Omental fat pad (tissue), 4 donors: ENCODE results near the gene PGS1. TPM values are rescaled to one million over a fixed set of nuclear protein-coding genes. Genes with fewer than 3 reads are reported as not detected.

Experiments
- ATAC-seq: fragments of 150-250 bp; one replicate; pipeline ENCODE4 v1.9.1; 2016; ENCODE audit warnings: mild to moderate bottlenecking, moderate library complexity; ENCODE audit not compliant: low FRiP score
- DNase-seq: peaks from one replicate; pipeline ENCODE4 v3.0.0-alpha.2; 2019; ENCODE audit warnings: low spot score
- total RNA-seq, 4 donors: library from RNA; depleted of rRNA; stranded (reverse); fragments of >200 nt; gene quantifications; one replicate each; pipeline ENCODE4 v1.1.0, GENCODE V29; 2016
- TF ChIP-seq, protein P1 (sequence below), 3 donors: fragments of 450-650 bp; IDR thresholded peaks; one replicate each; pipeline ENCODE4 v1.5.1; 2016 to 2017; ENCODE audit warnings: antibody characterized with exemption in 3 of 3, mild to moderate bottlenecking in 3 of 3, moderate library complexity in 2 of 3

The PGS1 gene
- total RNA-seq, 4 donors from 2014 or later: 25.8 to 97.2 (median 70.2) TPM

DNA sequence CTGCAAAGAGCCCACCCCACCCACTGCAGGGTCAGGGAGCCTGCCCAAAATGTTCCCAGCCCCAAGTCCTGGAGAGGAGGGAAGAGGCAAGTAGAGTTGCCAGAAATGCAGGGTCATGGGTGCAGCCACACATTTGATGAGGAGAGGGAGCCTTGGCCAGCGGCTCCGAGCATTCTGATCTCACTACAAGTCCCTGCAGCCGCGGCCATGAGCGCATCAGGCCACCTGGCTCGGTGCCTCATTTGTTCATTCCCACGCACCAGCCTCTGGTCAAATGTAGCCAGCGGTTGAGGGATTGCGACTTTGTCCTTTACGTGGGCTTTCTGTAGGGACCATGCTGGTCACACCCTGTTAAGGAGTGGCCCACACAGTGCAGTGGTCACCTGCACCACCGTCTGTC, 48.7 kb downstream of the PGS1 start:
- TF ChIP-seq, protein P1, sequence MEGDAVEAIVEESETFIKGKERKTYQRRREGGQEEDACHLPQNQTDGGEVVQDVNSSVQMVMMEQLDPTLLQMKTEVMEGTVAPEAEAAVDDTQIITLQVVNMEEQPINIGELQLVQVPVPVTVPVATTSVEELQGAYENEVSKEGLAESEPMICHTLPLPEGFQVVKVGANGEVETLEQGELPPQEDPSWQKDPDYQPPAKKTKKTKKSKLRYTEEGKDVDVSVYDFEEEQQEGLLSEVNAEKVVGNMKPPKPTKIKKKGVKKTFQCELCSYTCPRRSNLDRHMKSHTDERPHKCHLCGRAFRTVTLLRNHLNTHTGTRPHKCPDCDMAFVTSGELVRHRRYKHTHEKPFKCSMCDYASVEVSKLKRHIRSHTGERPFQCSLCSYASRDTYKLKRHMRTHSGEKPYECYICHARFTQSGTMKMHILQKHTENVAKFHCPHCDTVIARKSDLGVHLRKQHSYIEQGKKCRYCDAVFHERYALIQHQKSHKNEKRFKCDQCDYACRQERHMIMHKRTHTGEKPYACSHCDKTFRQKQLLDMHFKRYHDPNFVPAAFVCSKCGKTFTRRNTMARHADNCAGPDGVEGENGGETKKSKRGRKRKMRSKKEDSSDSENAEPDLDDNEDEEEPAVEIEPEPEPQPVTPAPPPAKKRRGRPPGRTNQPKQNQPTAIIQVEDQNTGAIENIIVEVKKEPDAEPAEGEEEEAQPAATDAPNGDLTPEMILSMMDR (IDR thresholded peaks at IDR 0.05): no peak
- DNase-seq (no peak), ATAC-seq (no peak)

DNA sequence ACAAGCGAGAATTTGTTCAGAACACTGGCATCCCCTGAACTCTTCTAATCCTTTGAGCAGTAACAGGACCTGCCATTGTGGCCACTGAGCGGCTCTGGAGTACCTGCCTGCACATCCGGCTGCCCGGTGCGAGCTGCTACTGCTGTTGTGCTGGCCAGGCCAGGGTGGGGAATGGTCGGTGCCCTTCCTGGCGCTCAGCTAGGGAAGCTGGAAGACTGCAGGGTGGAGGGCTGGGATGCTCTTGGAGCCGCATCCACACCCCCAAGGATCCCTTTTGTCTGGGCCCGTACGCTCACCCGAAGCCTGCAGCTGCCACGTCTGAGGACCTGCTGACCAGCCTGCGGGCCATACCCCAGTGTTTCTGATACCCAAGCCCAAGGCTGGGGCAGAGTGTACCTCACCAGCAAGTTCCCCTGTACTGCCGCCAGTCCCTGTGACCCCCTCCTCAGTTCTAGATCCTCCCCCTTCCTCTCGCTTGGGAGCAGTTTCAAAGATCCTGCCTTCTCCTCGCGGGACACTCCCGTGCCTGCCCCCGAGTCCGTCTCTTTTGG, 49.7 kb downstream of the PGS1 start:
- TF ChIP-seq, protein P1 (IDR thresholded peaks at IDR 0.05): no peak
- DNase-seq (no peak), ATAC-seq (no peak)

DNA sequence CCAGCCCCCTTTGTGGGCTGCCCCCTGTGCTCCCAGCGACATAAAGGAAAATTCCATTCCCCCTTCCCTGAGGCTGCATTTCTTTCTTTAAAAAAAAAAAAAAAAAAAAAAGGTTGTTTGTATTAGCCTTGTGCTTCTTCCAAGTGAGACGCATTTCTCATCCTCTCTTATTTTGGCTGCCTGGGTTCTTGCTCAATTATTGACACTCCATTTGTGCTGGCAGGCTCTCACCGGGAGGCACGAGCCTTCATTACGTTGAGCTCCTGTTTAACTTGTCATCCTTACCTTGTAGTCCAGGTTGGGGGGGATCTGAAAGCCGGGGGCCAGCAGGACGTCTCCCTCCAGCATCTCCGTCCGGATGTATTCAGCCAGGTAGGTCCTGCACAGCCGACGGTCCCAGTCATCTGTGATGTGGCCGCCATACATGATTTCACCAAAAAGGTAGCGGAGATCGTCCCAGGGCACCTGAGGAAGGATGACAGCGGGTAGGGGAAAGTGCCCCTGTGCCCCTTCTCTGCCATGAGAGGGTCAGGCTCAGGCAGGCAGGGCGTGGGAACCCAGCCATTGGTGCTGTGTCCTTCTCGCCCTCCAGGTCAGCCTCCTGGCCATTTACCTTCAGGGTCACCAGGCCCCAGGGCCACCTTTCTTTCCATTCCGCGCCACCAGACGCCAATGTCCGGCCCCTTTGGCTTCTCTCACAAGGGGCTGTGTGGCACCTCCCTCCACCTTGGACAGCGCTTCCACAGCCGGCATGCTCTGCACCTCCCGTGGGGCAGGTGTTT, 50.6 kb downstream of the PGS1 start:
- ATAC-seq: no peak
- TF ChIP-seq, protein P1 (IDR thresholded peaks at IDR 0.05): no peak
- DNase-seq: no peak

DNA sequence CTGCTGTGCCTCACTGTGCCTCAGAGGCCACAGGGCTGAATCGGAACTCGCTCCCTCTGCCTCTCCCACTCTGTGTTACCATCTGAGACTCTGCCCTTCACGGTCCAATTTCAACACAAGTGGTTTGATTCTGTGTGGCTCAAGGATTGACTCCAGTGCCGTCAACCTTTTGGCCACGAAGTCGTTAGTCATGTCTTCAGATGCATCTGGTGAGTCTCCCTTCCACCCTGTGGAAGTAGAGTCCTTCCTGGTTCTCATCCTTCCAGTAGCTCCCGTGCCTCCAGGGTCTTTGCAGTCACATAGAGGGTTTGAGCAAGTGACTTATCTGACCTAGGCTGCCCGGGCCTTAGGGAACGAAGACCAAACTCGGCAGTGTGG, 51.2 kb downstream of the PGS1 start:
- ATAC-seq (no peak), DNase-seq (no peak)
- TF ChIP-seq, protein P1 (IDR thresholded peaks at IDR 0.05): no peak

DNA sequence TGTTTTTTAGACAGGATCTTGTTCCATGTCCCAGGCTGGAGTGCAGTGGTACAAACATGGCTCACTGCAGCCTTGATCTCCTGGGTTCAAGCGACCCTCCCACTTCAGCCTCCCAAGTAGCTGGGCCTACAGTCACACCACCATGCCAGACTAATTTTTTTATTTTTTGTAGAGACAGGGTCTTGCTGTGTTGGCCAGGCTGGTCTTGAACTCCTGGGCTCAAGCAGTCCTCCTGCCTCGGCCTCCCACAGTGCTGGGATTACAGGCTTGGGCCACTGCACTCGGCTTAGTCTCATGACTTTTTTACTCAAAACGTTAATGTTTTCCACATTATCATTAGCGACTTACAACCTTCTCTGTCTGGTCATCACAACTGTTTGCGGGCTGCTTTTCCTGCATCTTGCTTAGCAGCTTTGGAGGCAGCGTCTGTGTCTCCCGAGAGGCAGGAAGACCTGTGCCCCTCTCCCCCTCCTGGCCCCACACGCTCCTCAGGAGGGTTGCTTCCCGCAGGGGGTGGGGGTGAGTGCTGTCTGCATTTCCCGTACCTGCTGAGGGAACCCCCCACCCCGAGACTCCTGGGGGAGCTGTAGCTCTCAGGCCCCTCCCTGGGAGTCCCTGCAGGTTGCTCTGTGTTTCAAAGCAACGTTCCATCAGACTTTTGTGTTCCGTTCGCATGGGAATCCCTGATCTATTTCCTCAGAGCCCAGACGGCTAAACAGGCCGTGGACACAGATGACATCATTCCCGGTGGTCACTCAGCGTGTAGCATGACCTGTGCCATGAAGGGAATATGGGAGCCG, 52.6 kb downstream of the PGS1 start:
- ATAC-seq (no peak), DNase-seq (no peak)
- TF ChIP-seq, protein P1 (IDR thresholded peaks at IDR 0.05): no peak

DNA sequence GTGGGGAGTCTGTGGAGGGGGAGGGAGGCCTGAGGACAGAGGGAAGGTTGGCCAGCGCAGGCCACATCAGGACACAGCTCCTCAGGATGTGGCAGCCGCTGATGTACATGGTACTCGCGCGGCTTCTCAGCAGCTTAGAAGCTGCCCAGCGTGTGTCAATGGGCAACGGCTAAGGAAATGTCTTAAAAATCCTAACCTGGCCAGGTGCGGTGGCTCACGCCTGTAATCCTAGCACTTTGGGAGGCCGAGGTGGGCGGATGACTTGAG, 53.2 kb downstream of the PGS1 start:
- TF ChIP-seq, protein P1 (IDR thresholded peaks at IDR 0.05): no peak
- no peak for DNase-seq
- ATAC-seq: no peak
